Natural killer cell (primary cell): ENCODE data around the gene BCL6B. TPM values are rescaled to one million over a fixed set of nuclear protein-coding genes. Genes with fewer than 3 reads are reported as not detected.

ENCODE experiments used
- ATAC-seq, 3 donors: fragments of 150-1000 bp in 2 of 3; fragments of 200-7000 bp in 1 of 3; cut with Tn5 transposase; 1 replicate in 1 of 3; 2 replicates in 2 of 3; pipeline ENCODE4 v1.10.0; 2021; ENCODE audit warnings: mild to moderate bottlenecking in 2 of 3, moderate library complexity in 2 of 3
- DNase-seq, 2 donors: peaks; one replicate each; pipeline versions ENCODE4 v3.0.0 to v3.0.0-alpha.2; 2013 to 2021; ENCODE audit warnings: mixed read lengths in 1 of 2
- H3K27ac ChIP-seq: one replicate; pipeline ENCODE4 v1.5.1; 2013; ENCODE audit warnings: mild to moderate bottlenecking, low read length
- H3K27me3 ChIP-seq: one replicate; pipeline ENCODE4 v1.6.1; 2013; ENCODE audit warnings: low read length; ENCODE audit not compliant: control insufficient read depth, insufficient read depth
- H3K36me3 ChIP-seq: one replicate; pipeline ENCODE4 v1.6.1; 2013; ENCODE audit warnings: low read length; ENCODE audit not compliant: control insufficient read depth, insufficient read depth
- H3K4me1 ChIP-seq: one replicate; pipeline ENCODE4 v1.6.1; 2013; ENCODE audit warnings: low read length; ENCODE audit not compliant: control insufficient read depth, insufficient read depth
- H3K4me3 ChIP-seq: one replicate; pipeline ENCODE4 v1.5.1; 2013; ENCODE audit warnings: low read length
- H3K9me3 ChIP-seq: one replicate; pipeline ENCODE4 v1.6.1; 2013; ENCODE audit warnings: low read length; ENCODE audit not compliant: control insufficient read depth, insufficient read depth
- H3K27ac Mint-ChIP-seq, 2 donors: one replicate each; pipeline ENCODE4 v1.8.0; 2022; ENCODE audit warnings: mild to moderate bottlenecking in 2 of 2, mixed read lengths in 2 of 2, moderate library complexity in 1 of 2
- H3K27me3 Mint-ChIP-seq, 2 donors: one replicate each; pipeline ENCODE4 v1.8.0; 2022; ENCODE audit warnings: low read depth in 2 of 2, mixed read lengths in 2 of 2
- H3K36me3 Mint-ChIP-seq: one replicate; pipeline ENCODE4 v1.8.0; 2022; ENCODE audit warnings: mixed read lengths
- H3K4me1 Mint-ChIP-seq, 2 donors: one replicate each; pipeline ENCODE4 v1.8.0; 2022; ENCODE audit warnings: mixed read lengths in 2 of 2
- H3K4me3 Mint-ChIP-seq: one replicate; pipeline ENCODE4 v1.8.0; 2022; ENCODE audit warnings: mild to moderate bottlenecking, moderate library complexity, mixed read lengths
- H3K9me3 Mint-ChIP-seq, 2 donors: one replicate each; pipeline ENCODE4 v1.8.0; 2022; ENCODE audit warnings: mixed read lengths in 2 of 2
- WGBS: methylation state at CpG from one replicate; pipeline ENCODE4 v1.1.7; 2013; ENCODE audit warnings: missing lambda C conversion rate; ENCODE audit not compliant: insufficient coverage; 5-methylcytosine and 5-hydroxymethylcytosine counted together
- intact Hi-C: fragments of 100-400 bp; cut with micrococcal nuclease; formaldehyde crosslinking; loops from one replicate; pipeline ENCODE4 v1.14.2; 2022
- total RNA-seq, 4 donors: library from RNA; stranded (reverse); fragments of 120-200 nt in 1 of 4; gene quantifications; one replicate each; pipeline versions ENCODE4 v1.2.3 to v1.2.4, GENCODE V29; 2013 to 2022
- TF ChIP-seq, protein P1 (sequence below): fragments of 200-600 bp; IDR thresholded peaks from one replicate; pipeline ENCODE4 v1.8.0; 2022; ENCODE audit warnings: antibody characterized with exemption

The BCL6B gene
- total RNA-seq, 3 donors from 2014 or later (not counting 1 experiment from before 2014, with no cell fraction given): 0.49 to 0.84 TPM; not detected in 1

- H3K4me1 Mint-ChIP-seq: peaks cover 38 to 76% of the 10 kb centered on the region in 2 donors
- no peaks in the 10 kb centered on the region for H3K36me3 Mint-ChIP-seq
- no peaks in the 10 kb centered on the region for H3K27me3 ChIP-seq
- TF ChIP-seq, protein P1, sequence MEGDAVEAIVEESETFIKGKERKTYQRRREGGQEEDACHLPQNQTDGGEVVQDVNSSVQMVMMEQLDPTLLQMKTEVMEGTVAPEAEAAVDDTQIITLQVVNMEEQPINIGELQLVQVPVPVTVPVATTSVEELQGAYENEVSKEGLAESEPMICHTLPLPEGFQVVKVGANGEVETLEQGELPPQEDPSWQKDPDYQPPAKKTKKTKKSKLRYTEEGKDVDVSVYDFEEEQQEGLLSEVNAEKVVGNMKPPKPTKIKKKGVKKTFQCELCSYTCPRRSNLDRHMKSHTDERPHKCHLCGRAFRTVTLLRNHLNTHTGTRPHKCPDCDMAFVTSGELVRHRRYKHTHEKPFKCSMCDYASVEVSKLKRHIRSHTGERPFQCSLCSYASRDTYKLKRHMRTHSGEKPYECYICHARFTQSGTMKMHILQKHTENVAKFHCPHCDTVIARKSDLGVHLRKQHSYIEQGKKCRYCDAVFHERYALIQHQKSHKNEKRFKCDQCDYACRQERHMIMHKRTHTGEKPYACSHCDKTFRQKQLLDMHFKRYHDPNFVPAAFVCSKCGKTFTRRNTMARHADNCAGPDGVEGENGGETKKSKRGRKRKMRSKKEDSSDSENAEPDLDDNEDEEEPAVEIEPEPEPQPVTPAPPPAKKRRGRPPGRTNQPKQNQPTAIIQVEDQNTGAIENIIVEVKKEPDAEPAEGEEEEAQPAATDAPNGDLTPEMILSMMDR: no peak
- no peak for DNase-seq
- peak overlapping the region; percentile 93 to 96 for H3K27ac Mint-ChIP-seq
- H3K27me3 Mint-ChIP-seq: no peaks in the 10 kb centered on the region
- H3K4me3 ChIP-seq: no peak overlapping the region
- whole genome bisulfite sequencing: 89% methylated on average over 8 of the region's 8 CpGs
- no peaks in the 10 kb centered on the region for H3K9me3 ChIP-seq
- H3K9me3 Mint-ChIP-seq: no peaks in the 10 kb centered on the region
- peaks cover 69% of the 10 kb centered on the region for H3K4me1 ChIP-seq
- no peaks in the 10 kb centered on the region for H3K36me3 ChIP-seq
- no peak for ATAC-seq
- H3K27ac ChIP-seq: no peak overlapping the region
- no peak overlapping the region for H3K4me3 Mint-ChIP-seq
- intact Hi-C loops: no loop called here
These were observed 1.5 kb downstream of the BCL6B start for GRCh38 chr17:7024402-7024785.

DNA sequence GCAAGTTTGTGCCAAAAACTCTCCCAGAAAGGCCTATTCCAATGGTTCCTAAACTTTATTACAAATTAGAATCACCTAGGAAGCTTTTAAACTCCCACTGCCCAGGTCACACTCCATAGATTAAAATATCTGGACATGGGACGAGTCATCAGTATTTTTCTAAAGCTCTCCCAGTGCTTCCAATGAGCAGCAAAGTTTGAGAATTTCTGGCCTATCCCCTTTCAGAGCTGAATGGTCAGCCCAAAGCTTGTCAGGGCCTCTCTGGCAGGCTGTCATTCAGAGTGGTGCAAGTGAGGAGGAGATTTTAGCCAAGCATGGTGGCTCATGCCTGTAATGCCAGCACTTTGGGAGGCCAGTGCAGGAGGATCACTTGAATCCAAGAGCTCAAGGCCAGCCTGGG, 2.4 kb downstream of the BCL6B start:
- ATAC-seq (no peak), DNase-seq (no peak)
- WGBS: 100% methylated on average over 1 of the region's 1 CpG
- Mint-ChIP-seq H3K36me3 (no peaks in the 10 kb centered on the region), H3K27ac (peak overlapping the region; percentile 74 to 96), H3K9me3 (no peaks in the 10 kb centered on the region), H3K4me3 (peak overlapping the region; percentile 49), H3K27me3 (no peaks in the 10 kb centered on the region), H3K4me1 (peaks cover 46 to 83% of the 10 kb centered on the region in 2 donors)
- Histone ChIP-seq H3K9me3 (no peaks in the 10 kb centered on the region), H3K36me3 (no peaks in the 10 kb centered on the region), H3K27me3 (no peaks in the 10 kb centered on the region), H3K4me1 (peaks cover 78% of the 10 kb centered on the region), H3K27ac (no peak overlapping the region), H3K4me3 (no peak overlapping the region)
- intact Hi-C loops: no loop called here
- TF ChIP-seq, protein P1: no peak

GRCh38 chr17:7026471-7027115, 3.7 kb downstream of the BCL6B start:
- Histone ChIP-seq H3K36me3 (no peaks in the 10 kb centered on the region), H3K9me3 (no peaks in the 10 kb centered on the region), H3K27ac (no peak overlapping the region), H3K4me1 (peaks cover 80% of the 10 kb centered on the region), H3K4me3 (no peak overlapping the region), H3K27me3 (no peaks in the 10 kb centered on the region)
- peaks cover 43 to 77% of the 10 kb centered on the region in 2 donors for H3K4me1 Mint-ChIP-seq
- no peak for ATAC-seq
- intact Hi-C loops: no loop called here
- 95% methylated on average over 29 of the region's 29 CpGs for WGBS
- H3K27ac Mint-ChIP-seq: peak overlapping the region in 1 of 2 donors; percentile 81
- no peak overlapping the region for H3K4me3 Mint-ChIP-seq
- no peaks in the 10 kb centered on the region for H3K36me3 Mint-ChIP-seq
- TF ChIP-seq, protein P1: no peak
- DNase-seq: no peak
- no peaks in the 10 kb centered on the region for H3K27me3 Mint-ChIP-seq
- H3K9me3 Mint-ChIP-seq: no peaks in the 10 kb centered on the region

DNA sequence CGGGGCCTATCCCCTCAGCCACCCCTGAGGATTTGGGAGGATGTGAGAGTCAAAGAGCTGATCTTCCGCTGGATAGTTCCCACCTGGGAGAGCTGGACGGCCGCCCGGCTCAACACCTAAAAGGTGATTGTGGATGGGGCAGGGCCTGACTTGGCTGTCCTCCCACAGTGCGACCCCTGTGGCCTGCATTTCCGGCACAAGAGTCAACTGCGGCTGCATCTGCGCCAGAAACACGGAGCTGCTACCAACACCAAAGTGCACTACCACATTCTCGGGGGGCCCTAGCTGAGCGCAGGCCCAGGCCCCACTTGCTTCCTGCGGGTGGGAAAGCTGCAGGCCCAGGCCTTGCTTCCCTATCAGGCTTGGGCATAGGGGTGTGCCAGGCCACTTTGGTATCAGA, 4.5 kb downstream of the BCL6B start:
- H3K27ac ChIP-seq: peak overlapping the region; percentile 47
- H3K27ac Mint-ChIP-seq: peak overlapping the region; percentile 81 to 85

More for the DNA sequence above, 4.5 kb downstream of the BCL6B start:
- Histone ChIP-seq H3K4me3 (no peak overlapping the region), H3K27me3 (no peaks in the 10 kb centered on the region), H3K36me3 (no peaks in the 10 kb centered on the region), H3K9me3 (no peaks in the 10 kb centered on the region), H3K4me1 (peaks cover 80% of the 10 kb centered on the region)
- H3K36me3 Mint-ChIP-seq: no peaks in the 10 kb centered on the region
- intact Hi-C loops: no loop called here
- DNase-seq: no peak
- no peak for ATAC-seq
- TF ChIP-seq, protein P1: no peak
- no peaks in the 10 kb centered on the region for H3K9me3 Mint-ChIP-seq
- no peak overlapping the region for H3K4me3 Mint-ChIP-seq
- peaks cover 48 to 74% of the 10 kb centered on the region in 2 donors for H3K4me1 Mint-ChIP-seq
- WGBS: 90% methylated on average over 13 of the region's 13 CpGs
- no peaks in the 10 kb centered on the region for H3K27me3 Mint-ChIP-seq
